Panc1 (cell line): Measurements from ENCODE around the gene MON1A. TPM values are rescaled to one million over a fixed set of nuclear protein-coding genes. Genes with fewer than 3 reads are reported as not detected.

Experiments used
- ATAC-seq: fragments of 200-7000 bp; cut with Tn5 transposase; 2 replicates; pipeline ENCODE4 v1.9.1; 2020; ENCODE audit warnings: mild to moderate bottlenecking, moderate library complexity
- BruUV-seq: library from RNA; stranded (reverse); fragments of 400-500 nt; replicated peaks from 2 replicates; lab custom pipeline; 2021; lab: Mats Ljungman, UMichigan
- CTCF ChIA-PET: fragments of 300-600 bp; sonication (Branson Sonifier 250); formaldehyde crosslinking; loops from one replicate; lab custom pipeline; 2022; ENCODE audit warnings: antibody characterized with exemption; lab: Charles Lee
- POLR2A ChIA-PET: fragments of 300-600 bp; sonication (Branson Sonifier 250); formaldehyde crosslinking; loops from one replicate; lab custom pipeline; 2022; ENCODE audit warnings: antibody characterized with exemption; lab: Charles Lee
- DNase-seq: peaks from one replicate; pipeline ENCODE4 v3.0.0-alpha.2; 2010; ENCODE audit warnings: low read depth, low spot score
- H3K27ac ChIP-seq: 2 replicates; pipeline ENCODE4 v1.5.1; 2011; ENCODE audit warnings: mild to moderate bottlenecking, low read length, inconsistent platforms
- H3K27me3 ChIP-seq: fragments of 200-500 bp; sonication (Bioruptor generic); 2 replicates; pipeline ENCODE4 v1.6.0; 2014; ENCODE audit warnings: low read length, inconsistent platforms; ENCODE audit not compliant: control insufficient read depth, insufficient read depth
- H3K36me3 ChIP-seq: fragments of 200-500 bp; sonication (Bioruptor generic); 2 replicates; pipeline ENCODE4 v1.5.1; 2014; ENCODE audit warnings: inconsistent platforms, mild to moderate bottlenecking, low read length, moderate library complexity; ENCODE audit not compliant: control insufficient read depth, insufficient read depth
- H3K4me1 ChIP-seq: 2 replicates; pipeline ENCODE4 v1.5.1; 2011; ENCODE audit warnings: inconsistent platforms, mild to moderate bottlenecking, low read length, moderate library complexity; ENCODE audit not compliant: control insufficient read depth, insufficient read depth
- H3K4me3 ChIP-seq, 2 experiments: 2 replicates each; pipeline ENCODE4 v1.5.1; 2011 to 2012; ENCODE audit warnings: low read depth in 2 of 2, low read length in 2 of 2, mild to moderate bottlenecking in 2 of 2, inconsistent platforms in 1 of 2, moderate library complexity in 1 of 2
- H3K9me3 ChIP-seq: fragments of 200-500 bp; sonication (Bioruptor generic); 2 replicates; pipeline ENCODE4 v1.5.1; 2014; ENCODE audit warnings: low read depth, mild to moderate bottlenecking, inconsistent platforms, low read length, moderate library complexity; ENCODE audit not compliant: control insufficient read depth, insufficient read depth
- POLR2AphosphoS5 ChIP-seq: IDR thresholded peaks from 2 replicates; pipeline ENCODE4 v1.6.1; 2012; ENCODE audit warnings: mild to moderate bottlenecking, low read depth, low read length, moderate library complexity
- SIN3A ChIP-seq: IDR thresholded peaks from 2 replicates; pipeline ENCODE4 v1.6.1; 2012; ENCODE audit warnings: low read depth, mild to moderate bottlenecking, low read length, moderate library complexity, borderline replicate concordance; ENCODE audit not compliant: insufficient read depth
- TCF7L2 ChIP-seq: IDR thresholded peaks from 2 replicates; pipeline ENCODE4 v1.6.1; 2011; ENCODE audit warnings: mild to moderate bottlenecking, low read depth, low read length, inconsistent platforms
- in situ Hi-C: cut with HindIII; loops from 2 replicates; pipeline ENCODE4 v1.10.0; 2016; ENCODE audit warnings: low sequenced_read_pairs, low pct_unique_long_range_greater_than_20kb
- intact Hi-C: fragments of 100-400 bp; cut with micrococcal nuclease; formaldehyde crosslinking; loops from one replicate; pipeline ENCODE4 v1.10.0; 2022; ENCODE audit not compliant: unreplicated experiment
- total RNA-seq: library from RNA; stranded (reverse); gene quantifications from one replicate; pipeline ENCODE4 v1.2.1, GENCODE V29; 2021; ENCODE audit not compliant: unreplicated experiment
- TF ChIP-seq, protein P1 (sequence below), 2 experiments: IDR thresholded peaks; 2 replicates each; pipeline ENCODE4 v1.6.1; 2011 to 2012; ENCODE audit warnings: low read depth in 2 of 2, control low read depth in 1 of 2, low read length in 1 of 2, mild to moderate bottlenecking in 1 of 2, moderate library complexity in 1 of 2; ENCODE audit not compliant: insufficient read depth in 1 of 2
- TF ChIP-seq, protein P2 (sequence below): fragments of 450-650 bp; IDR thresholded peaks from 2 replicates; pipeline ENCODE4 v1.5.1; 2017; ENCODE audit warnings: mild to moderate bottlenecking

Gene MON1A
- total RNA-seq, 1 experiment from 2014 or later = 12.9 TPM

GRCh38 chr3:49883998-49884397 is 45.6 kb downstream of the MON1A start:
- DNase-seq = no peak
- H3K4me1 ChIP-seq = no peaks in the 10 kb centered on the region
- H3K36me3 ChIP-seq = no peaks in the 10 kb centered on the region
- no peaks in the 10 kb centered on the region for H3K27me3 ChIP-seq
- H3K27ac ChIP-seq = no peak overlapping the region
- ATAC-seq = peak; percentile 25; the same call in 1 of the 2 replicates
- no peak overlapping the region for H3K4me3 ChIP-seq
- POLR2A ChIA-PET = no interaction called here
- in situ Hi-C loops = no loop called here
- CTCF ChIA-PET = no interaction called here
- TF ChIP-seq POLR2AphosphoS5 (no peak), SIN3A (no peak), TCF7L2 (no peak)
- TF ChIP-seq, protein P1, sequence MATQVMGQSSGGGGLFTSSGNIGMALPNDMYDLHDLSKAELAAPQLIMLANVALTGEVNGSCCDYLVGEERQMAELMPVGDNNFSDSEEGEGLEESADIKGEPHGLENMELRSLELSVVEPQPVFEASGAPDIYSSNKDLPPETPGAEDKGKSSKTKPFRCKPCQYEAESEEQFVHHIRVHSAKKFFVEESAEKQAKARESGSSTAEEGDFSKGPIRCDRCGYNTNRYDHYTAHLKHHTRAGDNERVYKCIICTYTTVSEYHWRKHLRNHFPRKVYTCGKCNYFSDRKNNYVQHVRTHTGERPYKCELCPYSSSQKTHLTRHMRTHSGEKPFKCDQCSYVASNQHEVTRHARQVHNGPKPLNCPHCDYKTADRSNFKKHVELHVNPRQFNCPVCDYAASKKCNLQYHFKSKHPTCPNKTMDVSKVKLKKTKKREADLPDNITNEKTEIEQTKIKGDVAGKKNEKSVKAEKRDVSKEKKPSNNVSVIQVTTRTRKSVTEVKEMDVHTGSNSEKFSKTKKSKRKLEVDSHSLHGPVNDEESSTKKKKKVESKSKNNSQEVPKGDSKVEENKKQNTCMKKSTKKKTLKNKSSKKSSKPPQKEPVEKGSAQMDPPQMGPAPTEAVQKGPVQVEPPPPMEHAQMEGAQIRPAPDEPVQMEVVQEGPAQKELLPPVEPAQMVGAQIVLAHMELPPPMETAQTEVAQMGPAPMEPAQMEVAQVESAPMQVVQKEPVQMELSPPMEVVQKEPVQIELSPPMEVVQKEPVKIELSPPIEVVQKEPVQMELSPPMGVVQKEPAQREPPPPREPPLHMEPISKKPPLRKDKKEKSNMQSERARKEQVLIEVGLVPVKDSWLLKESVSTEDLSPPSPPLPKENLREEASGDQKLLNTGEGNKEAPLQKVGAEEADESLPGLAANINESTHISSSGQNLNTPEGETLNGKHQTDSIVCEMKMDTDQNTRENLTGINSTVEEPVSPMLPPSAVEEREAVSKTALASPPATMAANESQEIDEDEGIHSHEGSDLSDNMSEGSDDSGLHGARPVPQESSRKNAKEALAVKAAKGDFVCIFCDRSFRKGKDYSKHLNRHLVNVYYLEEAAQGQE (IDR thresholded peaks at IDR 0.05; ENCODE audit: insufficient read depth in 1 of 2, low read depth in 2 of 2, low read length in 1 of 2) = no peak
- TF ChIP-seq, protein P2, sequence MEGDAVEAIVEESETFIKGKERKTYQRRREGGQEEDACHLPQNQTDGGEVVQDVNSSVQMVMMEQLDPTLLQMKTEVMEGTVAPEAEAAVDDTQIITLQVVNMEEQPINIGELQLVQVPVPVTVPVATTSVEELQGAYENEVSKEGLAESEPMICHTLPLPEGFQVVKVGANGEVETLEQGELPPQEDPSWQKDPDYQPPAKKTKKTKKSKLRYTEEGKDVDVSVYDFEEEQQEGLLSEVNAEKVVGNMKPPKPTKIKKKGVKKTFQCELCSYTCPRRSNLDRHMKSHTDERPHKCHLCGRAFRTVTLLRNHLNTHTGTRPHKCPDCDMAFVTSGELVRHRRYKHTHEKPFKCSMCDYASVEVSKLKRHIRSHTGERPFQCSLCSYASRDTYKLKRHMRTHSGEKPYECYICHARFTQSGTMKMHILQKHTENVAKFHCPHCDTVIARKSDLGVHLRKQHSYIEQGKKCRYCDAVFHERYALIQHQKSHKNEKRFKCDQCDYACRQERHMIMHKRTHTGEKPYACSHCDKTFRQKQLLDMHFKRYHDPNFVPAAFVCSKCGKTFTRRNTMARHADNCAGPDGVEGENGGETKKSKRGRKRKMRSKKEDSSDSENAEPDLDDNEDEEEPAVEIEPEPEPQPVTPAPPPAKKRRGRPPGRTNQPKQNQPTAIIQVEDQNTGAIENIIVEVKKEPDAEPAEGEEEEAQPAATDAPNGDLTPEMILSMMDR = no peak
- no peaks in the 10 kb centered on the region for H3K9me3 ChIP-seq
- intact Hi-C loops = no loop called here
- no TSS peak for BruUV-seq

DNA sequence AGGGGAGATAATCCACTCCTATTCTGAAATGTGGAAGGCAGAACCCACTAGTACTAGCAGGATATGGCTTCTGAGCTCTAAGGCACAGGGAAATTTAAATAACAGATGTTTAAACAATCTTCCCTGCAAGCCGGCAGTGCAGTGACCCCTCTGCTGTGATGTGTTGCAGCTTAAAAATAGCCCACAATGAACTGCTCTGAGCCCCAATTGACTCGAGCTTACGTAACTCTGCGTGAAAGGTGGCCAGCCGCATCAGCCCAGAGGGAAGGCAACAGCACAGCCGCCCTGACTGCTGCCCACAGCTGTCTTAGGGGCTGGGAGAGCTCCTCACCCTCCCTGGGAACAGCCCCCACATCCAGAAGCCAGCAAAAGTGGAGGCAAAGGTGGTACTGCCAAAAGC is 47.4 kb downstream of the MON1A start:
- ChIA-PET CTCF (no interaction called here), POLR2A (no interaction called here)
- no peak overlapping the region for H3K27ac ChIP-seq
- no peak for DNase-seq
- intact Hi-C loops = no loop called here
- TF ChIP-seq POLR2AphosphoS5 (no peak), SIN3A (no peak), TCF7L2 (no peak)
- TF ChIP-seq, protein P2 = no peak
- TF ChIP-seq, protein P1 (IDR thresholded peaks at IDR 0.05; ENCODE audit: insufficient read depth in 1 of 2, low read depth in 2 of 2, low read length in 1 of 2) = no peak
- no peaks in the 10 kb centered on the region for H3K4me1 ChIP-seq
- in situ Hi-C loops = no loop called here
- no peaks in the 10 kb centered on the region for H3K9me3 ChIP-seq
- no peaks in the 10 kb centered on the region for H3K27me3 ChIP-seq
- H3K36me3 ChIP-seq = no peaks in the 10 kb centered on the region
- H3K4me3 ChIP-seq = no peak overlapping the region
- ATAC-seq = no peak
- BruUV-seq = no TSS peak
